SKM-1 (cell line): ENCODE results near the gene ADGRV1.
A peak's percentile ranks its signal among the peaks of the same experiment; 100 is the strongest.
"Not testable (repeated sequence)": the region's sequence is repeated elsewhere in the genome, so short reads cannot be mapped to it uniquely, and the experiment has no call there.

ENCODE experiments used
- DNase-seq: peaks from one replicate; lab custom pipeline; 2025; ENCODE audit not compliant: unreplicated experiment; lab: John Stamatoyannopoulos, UW

The ADGRV1 gene

GRCh38 chr5:90641528-90641927 lies 82.9 kb downstream of the ADGRV1 start:
- no peak for DNase-seq

GRCh38 chr5:90642706-90643229 lies 84.2 kb downstream of the ADGRV1 start:
- DNase-seq: no peak

GRCh38 chr5:90644132-90644531 lies 85.5 kb downstream of the ADGRV1 start:
- no peak for DNase-seq

GRCh38 chr5:90645024-90645610 lies 86.5 kb downstream of the ADGRV1 start:
- no peak for DNase-seq

- no peak for DNase-seq
These were observed 92.2 kb downstream of the ADGRV1 start for GRCh38 chr5:90650767-90651166.

GRCh38 chr5:90654215-90654614 lies 95.6 kb downstream of the ADGRV1 start:
- DNase-seq: no peak

GRCh38 chr5:90655423-90655822 lies 96.8 kb downstream of the ADGRV1 start:
- no peak for DNase-seq

GRCh38 chr5:90657030-90657429 lies 98.4 kb downstream of the ADGRV1 start:
- no peak for DNase-seq

GRCh38 chr5:90657788-90658187 lies 99.2 kb downstream of the ADGRV1 start:
- no peak for DNase-seq

- no peak for DNase-seq
These were observed 100.0 kb downstream of the ADGRV1 start for GRCh38 chr5:90658620-90659019.

- not testable (repeated sequence) for DNase-seq
These were observed 109.5 kb downstream of the ADGRV1 start for GRCh38 chr5:90668079-90668565.

GRCh38 chr5:90675222-90675621 lies 116.6 kb downstream of the ADGRV1 start:
- no peak for DNase-seq

- DNase-seq: no peak
These were observed 122.4 kb downstream of the ADGRV1 start for GRCh38 chr5:90680921-90681563.

- no peak for DNase-seq
These were observed 123.7 kb downstream of the ADGRV1 start for GRCh38 chr5:90682278-90682677.

GRCh38 chr5:90685425-90686022 lies 126.9 kb downstream of the ADGRV1 start:
- no peak for DNase-seq

- not testable (repeated sequence) for DNase-seq
These were observed 127.8 kb downstream of the ADGRV1 start for GRCh38 chr5:90686363-90686762.

GRCh38 chr5:90687458-90687857 lies 128.9 kb downstream of the ADGRV1 start:
- DNase-seq: not testable (repeated sequence)

- no peak for DNase-seq
These were observed 130.5 kb downstream of the ADGRV1 start for GRCh38 chr5:90689064-90689463.

GRCh38 chr5:90690307-90690706 lies 131.7 kb downstream of the ADGRV1 start:
- DNase-seq: no peak

GRCh38 chr5:90691533-90691932 lies 132.9 kb downstream of the ADGRV1 start:
- no peak for DNase-seq

- peak; percentile 86 for DNase-seq
These were observed 137.6 kb downstream of the ADGRV1 start for GRCh38 chr5:90696153-90696552.

- no peak for DNase-seq
These were observed 141.7 kb downstream of the ADGRV1 start for GRCh38 chr5:90700299-90700698.
